Activated CD8-positive, alpha-beta memory T cell treated with anti-CD3 and anti-CD28 coated beads for 48 hours (primary cell): ENCODE measurements around the gene SERPINA12.
A peak's percentile ranks its signal among the peaks of the same experiment; 100 is the strongest.

Experiments
- DNase-seq, 3 experiments: peaks; one replicate each; pipeline ENCODE4 v3.0.0-alpha.2; 2020; ENCODE audit warnings: low read depth in 2 of 3, low spot score in 2 of 3

The SERPINA12 gene

GRCh38 chr14:94509356-94509755 is at the start of gene SERPINA12:
SERPINA12 (minus strand) TSS chr14:94509469; CDS start chr14:94498397, 11,072 bp downstream.
- DNase-seq = no peak

- no peak for DNase-seq
Measured at GRCh38 chr14:94558842-94559241, 49.6 kb upstream of the SERPINA12 start.

- DNase-seq = no peak
Measured at GRCh38 chr14:94557327-94557726, 48.1 kb upstream of the SERPINA12 start.

GRCh38 chr14:94555991-94556390 is 46.7 kb upstream of the SERPINA12 start:
- no peak for DNase-seq

- DNase-seq = no peak
Measured at GRCh38 chr14:94550041-94550440, 40.8 kb upstream of the SERPINA12 start.

- DNase-seq = peak; percentile 6 to 66 (median 57)
Measured at GRCh38 chr14:94548999-94549985, 40.0 kb upstream of the SERPINA12 start.

- no peak for DNase-seq
Measured at GRCh38 chr14:94548131-94548998, 39.1 kb upstream of the SERPINA12 start.

GRCh38 chr14:94547726-94548125 is 38.5 kb upstream of the SERPINA12 start:
- DNase-seq = no peak

- DNase-seq = no peak
Measured at GRCh38 chr14:94547151-94547680, 37.9 kb upstream of the SERPINA12 start.

- no peak for DNase-seq
Measured at GRCh38 chr14:94545131-94545841, 36.0 kb upstream of the SERPINA12 start.

GRCh38 chr14:94544726-94545125 is 35.5 kb upstream of the SERPINA12 start:
- no peak for DNase-seq

GRCh38 chr14:94543449-94544124 is 34.3 kb upstream of the SERPINA12 start:
- no peak for DNase-seq

GRCh38 chr14:94542811-94543440 is 33.7 kb upstream of the SERPINA12 start:
- no peak for DNase-seq

- no peak for DNase-seq
Measured at GRCh38 chr14:94542111-94542810, 33.0 kb upstream of the SERPINA12 start.

- DNase-seq = no peak
Measured at GRCh38 chr14:94541234-94541975, 32.1 kb upstream of the SERPINA12 start.

GRCh38 chr14:94540031-94540794 is 30.9 kb upstream of the SERPINA12 start:
- no peak for DNase-seq

GRCh38 chr14:94539181-94539580 is 29.9 kb upstream of the SERPINA12 start:
- DNase-seq = no peak
